Subcutaneous adipose tissue (tissue), 4 donors: Measurements from ENCODE around the gene KCTD20. TPM values are rescaled to one million over a fixed set of nuclear protein-coding genes. Genes with fewer than 3 reads are reported as not detected.

ENCODE experiments used
- CTCF ChIP-seq: fragments of 450-650 bp; IDR thresholded peaks from one replicate; pipeline ENCODE4 v1.5.1; 2016; ENCODE audit warnings: low read depth, mild to moderate bottlenecking, control low read depth, antibody characterized with exemption, moderate library complexity
- total RNA-seq, 4 donors: library from RNA; depleted of rRNA; stranded (reverse); fragments of >200 nt; gene quantifications; one replicate each; pipeline ENCODE4 v1.1.0, GENCODE V29; 2016

Gene KCTD20
- total RNA-seq, result 100 to 1,000 TPM in 1 of 4 donors, 10 to 100 TPM in 3; 74.0 to 102 (median 77.7) TPM

- no peak for TF ChIP-seq CTCF
These were observed at the start of gene KCTD20, which contains the start of gene PXT1 for GRCh38 chr6:36442671-36443470. Gene KCTD20, plus strand, starts transcription at chr6:36443000. Its CDS starts 27,098 bp downstream, at chr6:36470098. Gene PXT1, minus strand, starts transcription at chr6:36442854. Its CDS starts 16,772 bp downstream, at chr6:36426082.

GRCh38 chr6:36399970-36400369 lies 42.8 kb upstream of the KCTD20 start:
- no peak for TF ChIP-seq CTCF

- no peak for TF ChIP-seq CTCF
These were observed 40.3 kb upstream of the KCTD20 start for GRCh38 chr6:36402481-36402880.

GRCh38 chr6:36404164-36404563 lies 38.6 kb upstream of the KCTD20 start:
- no peak for TF ChIP-seq CTCF

- no peak for TF ChIP-seq CTCF
These were observed 29.0 kb upstream of the KCTD20 start for GRCh38 chr6:36413489-36414480.

- no peak for TF ChIP-seq CTCF
These were observed 28.3 kb upstream of the KCTD20 start for GRCh38 chr6:36414481-36414880.

GRCh38 chr6:36418558-36418957 lies 24.2 kb upstream of the KCTD20 start:
- no peak for TF ChIP-seq CTCF
